ENCODE results near the gene NKX6-2. TPM values are rescaled to one million over a fixed set of nuclear protein-coding genes. Genes with fewer than 3 reads are reported as not detected.

Gene NKX6-2
- total and polyA plus RNA-seq, 2 experiments from 2014 or later, result 0.24 to 9.3 TPM

GRCh38 chr10:132756591-132756990 is 29.4 kb downstream of the NKX6-2 start (continued):
- TF ChIP-seq, protein P1, sequence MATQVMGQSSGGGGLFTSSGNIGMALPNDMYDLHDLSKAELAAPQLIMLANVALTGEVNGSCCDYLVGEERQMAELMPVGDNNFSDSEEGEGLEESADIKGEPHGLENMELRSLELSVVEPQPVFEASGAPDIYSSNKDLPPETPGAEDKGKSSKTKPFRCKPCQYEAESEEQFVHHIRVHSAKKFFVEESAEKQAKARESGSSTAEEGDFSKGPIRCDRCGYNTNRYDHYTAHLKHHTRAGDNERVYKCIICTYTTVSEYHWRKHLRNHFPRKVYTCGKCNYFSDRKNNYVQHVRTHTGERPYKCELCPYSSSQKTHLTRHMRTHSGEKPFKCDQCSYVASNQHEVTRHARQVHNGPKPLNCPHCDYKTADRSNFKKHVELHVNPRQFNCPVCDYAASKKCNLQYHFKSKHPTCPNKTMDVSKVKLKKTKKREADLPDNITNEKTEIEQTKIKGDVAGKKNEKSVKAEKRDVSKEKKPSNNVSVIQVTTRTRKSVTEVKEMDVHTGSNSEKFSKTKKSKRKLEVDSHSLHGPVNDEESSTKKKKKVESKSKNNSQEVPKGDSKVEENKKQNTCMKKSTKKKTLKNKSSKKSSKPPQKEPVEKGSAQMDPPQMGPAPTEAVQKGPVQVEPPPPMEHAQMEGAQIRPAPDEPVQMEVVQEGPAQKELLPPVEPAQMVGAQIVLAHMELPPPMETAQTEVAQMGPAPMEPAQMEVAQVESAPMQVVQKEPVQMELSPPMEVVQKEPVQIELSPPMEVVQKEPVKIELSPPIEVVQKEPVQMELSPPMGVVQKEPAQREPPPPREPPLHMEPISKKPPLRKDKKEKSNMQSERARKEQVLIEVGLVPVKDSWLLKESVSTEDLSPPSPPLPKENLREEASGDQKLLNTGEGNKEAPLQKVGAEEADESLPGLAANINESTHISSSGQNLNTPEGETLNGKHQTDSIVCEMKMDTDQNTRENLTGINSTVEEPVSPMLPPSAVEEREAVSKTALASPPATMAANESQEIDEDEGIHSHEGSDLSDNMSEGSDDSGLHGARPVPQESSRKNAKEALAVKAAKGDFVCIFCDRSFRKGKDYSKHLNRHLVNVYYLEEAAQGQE (IDR thresholded peaks at IDR 0.05; ENCODE audit: unreplicated experiment), result no peak
- no peak for TF ChIP-seq CTCF (conservative IDR thresholded peaks at IDR 0.05; ENCODE audit: low read depth in 2 of 2)
- TF ChIP-seq CREB1 (CRISPR knock-in tag; IDR thresholded peaks at IDR 0.05; ENCODE audit: low read depth), result no peak
- no peak for TF ChIP-seq ZNF114 (CRISPR knock-in tag; IDR thresholded peaks at IDR 0.05)
- no peak for TF ChIP-seq ZNF331 (CRISPR knock-in tag; IDR thresholded peaks at IDR 0.05; ENCODE audit: low read depth)
- no peak for TF ChIP-seq EZH2phosphoT487 (IDR thresholded peaks at IDR 0.05; ENCODE audit: unreplicated experiment)
- no peak for TF ChIP-seq NANOG (IDR thresholded peaks at IDR 0.05; ENCODE audit: borderline replicate concordance)
- TF ChIP-seq EZH2 (IDR thresholded peaks at IDR 0.05; ENCODE audit: low read depth, unreplicated experiment), result no peak
- no peak for TF ChIP-seq ETS1 (IDR thresholded peaks at IDR 0.05)
- TF ChIP-seq POLR2AphosphoS5 (IDR thresholded peaks at IDR 0.05; ENCODE audit: low read depth), result no peak

DNA sequence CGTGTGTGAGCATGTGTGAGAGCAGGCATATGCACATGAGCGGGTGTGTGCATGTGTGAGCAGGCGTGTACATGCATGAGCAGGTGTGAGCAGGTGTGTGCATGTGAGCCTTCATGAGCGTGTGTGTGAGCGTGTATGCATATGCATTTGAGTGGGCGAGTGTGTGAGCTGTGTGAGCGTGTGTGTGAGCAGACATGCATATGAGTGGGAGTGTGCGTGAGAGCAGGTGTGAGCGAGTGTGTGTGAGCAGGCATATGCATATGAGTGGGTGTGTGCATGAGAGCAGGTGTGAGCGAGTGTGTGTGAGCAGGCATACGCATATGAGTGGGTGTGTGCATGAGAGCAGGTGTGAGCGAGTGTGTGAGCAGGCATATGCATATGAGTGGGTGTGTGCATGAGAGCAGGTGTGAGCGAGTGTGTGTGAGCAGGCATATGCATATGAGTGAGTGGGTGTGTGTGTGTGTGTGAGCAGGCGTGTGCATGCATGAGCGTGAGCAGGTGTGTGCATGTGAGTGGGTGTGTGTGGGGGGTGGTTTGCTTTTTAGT is 30.7 kb downstream of the NKX6-2 start:
- Histone ChIP-seq H3K4me3 (no peak overlapping the region), H3K27me3 (ENCODE audit: insufficient read depth) (no peaks in the 10 kb centered on the region), H3K4me1 (ENCODE audit: insufficient read depth) (no peaks in the 10 kb centered on the region), H4K20me1 (replicated peaks; ENCODE audit: insufficient read depth) (no peaks in the 10 kb centered on the region), H3K27ac (ENCODE audit: low read depth) (no peak overlapping the region), H2AFZ (no peak overlapping the region), H3F3A (replicated peaks; ENCODE audit: low read depth) (no peaks in the 10 kb centered on the region), H3K4me2 (no peak overlapping the region), H3K36me3 (ENCODE audit: insufficient read depth) (no peaks in the 10 kb centered on the region), H3K79me2 (replicated peaks; ENCODE audit: insufficient read depth) (no peaks in the 10 kb centered on the region), H3K9me2 (ENCODE audit: insufficient read depth) (no peaks in the 10 kb centered on the region)
- H3K27me3 Mint-ChIP-seq (ENCODE audit: insufficient read depth, low read depth, poor library complexity), result peaks cover 5% of the 10 kb centered on the region
- H3K4me1 Mint-ChIP-seq, result no peaks in the 10 kb centered on the region
- peaks cover 11% of the 10 kb centered on the region for H3K36me3 Mint-ChIP-seq (ENCODE audit: low read depth)
- no peak overlapping the region for H3K4me3 Mint-ChIP-seq
- DNase-seq (ENCODE audit: low spot score), result no peak
- H3K9me3 Mint-ChIP-seq, result peaks cover 9% of the 10 kb centered on the region
- H3K27ac Mint-ChIP-seq, result no peak overlapping the region
- no peak for ATAC-seq
- TF ChIP-seq EZH2 (IDR thresholded peaks at IDR 0.05; ENCODE audit: low read depth, unreplicated experiment) (no peak), POLR2AphosphoS5 (IDR thresholded peaks at IDR 0.05; ENCODE audit: low read depth) (no peak), ZNF331 (CRISPR knock-in tag; IDR thresholded peaks at IDR 0.05; ENCODE audit: low read depth) (no peak), CTCF (conservative IDR thresholded peaks at IDR 0.05; ENCODE audit: low read depth in 2 of 2) (no peak), EZH2phosphoT487 (IDR thresholded peaks at IDR 0.05; ENCODE audit: unreplicated experiment) (no peak), CREB1 (CRISPR knock-in tag; IDR thresholded peaks at IDR 0.05; ENCODE audit: low read depth) (no peak)
- TF ChIP-seq, protein P1 (IDR thresholded peaks at IDR 0.05; ENCODE audit: unreplicated experiment), result no peak
